ENCODE data around the gene SLC7A5.

SLC7A5 gene

GRCh38 chr16:87806261-87806640 lies 63.1 kb downstream of the SLC7A5 start:
- Histone ChIP-seq H3K4me2 (ENCODE audit: low read length) (peak overlapping the region; percentile 77), H3K27me3 (ENCODE audit: control insufficient read depth, insufficient read depth, low read length) (peaks cover 11% of the 10 kb centered on the region), H3K9me3 (replicated peaks; ENCODE audit: low read length) (no peaks in the 10 kb centered on the region), H3K4me1 (ENCODE audit: control insufficient read depth, insufficient read depth, low read length) (peaks cover 19% of the 10 kb centered on the region), H3K36me3 (ENCODE audit: insufficient read depth, low read length) (no peaks in the 10 kb centered on the region), H3K4me3 (ENCODE audit: low read length) (peak overlapping the region; percentile 53), H3K9ac (ENCODE audit: low read depth, low read length) (peak overlapping the region; percentile 42)

GRCh38 chr16:87803385-87803784 lies 65.9 kb downstream of the SLC7A5 start:
- Histone ChIP-seq H3K4me2 (ENCODE audit: low read length) (no peak overlapping the region), H3K27me3 (ENCODE audit: control insufficient read depth, insufficient read depth, low read length) (no peaks in the 10 kb centered on the region), H3K4me1 (ENCODE audit: control insufficient read depth, insufficient read depth, low read length) (peaks cover 19% of the 10 kb centered on the region), H3K36me3 (ENCODE audit: insufficient read depth, low read length) (no peaks in the 10 kb centered on the region), H3K9me3 (replicated peaks; ENCODE audit: low read length) (no peaks in the 10 kb centered on the region), H3K4me3 (ENCODE audit: low read length) (no peak overlapping the region), H3K9ac (ENCODE audit: low read depth, low read length) (no peak overlapping the region)

- H3K36me3 ChIP-seq (ENCODE audit: insufficient read depth, low read length) = no peaks in the 10 kb centered on the region
- H3K9me3 ChIP-seq (replicated peaks; ENCODE audit: low read length) = no peaks in the 10 kb centered on the region
- no peak overlapping the region for H3K4me3 ChIP-seq (ENCODE audit: low read length)
Observed at GRCh38 chr16:87802670-87803069, 66.6 kb downstream of the SLC7A5 start.

GRCh38 chr16:87801679-87802259 lies 67.5 kb downstream of the SLC7A5 start:
- no peaks in the 10 kb centered on the region for H3K36me3 ChIP-seq (ENCODE audit: insufficient read depth, low read length)
- H3K9ac ChIP-seq (ENCODE audit: low read depth, low read length) = no peak overlapping the region
- H3K9me3 ChIP-seq (replicated peaks; ENCODE audit: low read length) = no peaks in the 10 kb centered on the region
- H3K4me3 ChIP-seq (ENCODE audit: low read length) = no peak overlapping the region
- no peaks in the 10 kb centered on the region for H3K27me3 ChIP-seq (ENCODE audit: control insufficient read depth, insufficient read depth, low read length)
- H3K4me2 ChIP-seq (ENCODE audit: low read length) = no peak overlapping the region
- H3K4me1 ChIP-seq (ENCODE audit: control insufficient read depth, insufficient read depth, low read length) = peaks cover 10% of the 10 kb centered on the region

More at GRCh38 chr16:87802670-87803069, 66.6 kb downstream of the SLC7A5 start:
- no peaks in the 10 kb centered on the region for H3K27me3 ChIP-seq (ENCODE audit: control insufficient read depth, insufficient read depth, low read length)
- no peak overlapping the region for H3K9ac ChIP-seq (ENCODE audit: low read depth, low read length)
- H3K4me1 ChIP-seq (ENCODE audit: control insufficient read depth, insufficient read depth, low read length) = peaks cover 19% of the 10 kb centered on the region
- H3K4me2 ChIP-seq (ENCODE audit: low read length) = no peak overlapping the region

DNA sequence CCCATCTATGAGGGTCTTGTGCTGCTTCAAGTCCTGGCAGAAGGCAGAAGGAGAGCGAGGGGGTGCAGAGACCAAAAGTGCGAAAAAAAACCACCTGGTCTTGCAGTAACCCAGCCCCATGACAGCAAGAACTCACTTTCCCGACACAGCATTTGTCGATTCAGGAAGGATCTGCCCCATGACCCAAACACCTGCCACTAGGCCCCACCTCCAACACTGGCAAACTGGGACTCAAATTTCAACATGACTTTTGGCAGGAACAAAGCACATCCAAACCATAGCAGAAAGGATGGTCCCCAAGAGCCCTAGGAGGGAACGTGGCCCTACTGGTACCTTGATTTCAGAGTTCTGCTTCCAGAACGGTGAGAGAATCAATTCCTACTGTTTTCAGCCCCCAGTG lies 68.8 kb downstream of the SLC7A5 start:
- Histone ChIP-seq H3K9me3 (replicated peaks; ENCODE audit: low read length) (no peaks in the 10 kb centered on the region), H3K4me3 (ENCODE audit: low read length) (no peak overlapping the region), H3K36me3 (ENCODE audit: insufficient read depth, low read length) (no peaks in the 10 kb centered on the region), H3K27me3 (ENCODE audit: control insufficient read depth, insufficient read depth, low read length) (peaks cover 6% of the 10 kb centered on the region), H3K9ac (ENCODE audit: low read depth, low read length) (no peak overlapping the region), H3K4me2 (ENCODE audit: low read length) (no peak overlapping the region), H3K4me1 (ENCODE audit: control insufficient read depth, insufficient read depth, low read length) (no peaks in the 10 kb centered on the region)

DNA sequence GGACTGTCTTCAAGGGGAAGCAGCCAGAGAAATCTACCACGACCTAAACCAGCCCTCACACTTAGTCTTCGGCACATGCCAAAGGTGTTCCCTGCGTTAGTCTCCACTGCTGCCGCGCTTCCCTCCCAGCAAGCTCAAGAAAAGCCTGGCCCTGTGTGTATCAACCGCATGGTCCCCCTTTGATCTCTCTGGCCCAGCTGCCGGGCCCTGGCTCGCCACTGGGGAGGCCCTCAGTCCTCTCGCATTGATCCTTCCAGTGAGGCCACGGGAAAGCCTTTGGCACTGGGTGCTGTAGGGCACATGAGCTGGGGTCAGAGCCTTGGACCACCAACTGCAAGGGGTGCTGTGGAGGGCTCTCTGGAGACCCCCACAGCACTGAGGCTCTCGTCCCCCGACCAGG lies 74.0 kb downstream of the SLC7A5 start:
- Histone ChIP-seq H3K4me3 (ENCODE audit: low read length) (no peak overlapping the region), H3K4me2 (ENCODE audit: low read length) (no peak overlapping the region), H3K27me3 (ENCODE audit: control insufficient read depth, insufficient read depth, low read length) (peaks cover 16% of the 10 kb centered on the region), H3K36me3 (ENCODE audit: insufficient read depth, low read length) (no peaks in the 10 kb centered on the region), H3K9me3 (replicated peaks; ENCODE audit: low read length) (no peaks in the 10 kb centered on the region), H3K9ac (ENCODE audit: low read depth, low read length) (no peak overlapping the region), H3K4me1 (ENCODE audit: control insufficient read depth, insufficient read depth, low read length) (peaks cover 12% of the 10 kb centered on the region)

GRCh38 chr16:87794485-87795078 lies 74.7 kb downstream of the SLC7A5 start:
- Histone ChIP-seq H3K4me1 (ENCODE audit: control insufficient read depth, insufficient read depth, low read length) (peaks cover 20% of the 10 kb centered on the region), H3K4me2 (ENCODE audit: low read length) (no peak overlapping the region), H3K4me3 (ENCODE audit: low read length) (no peak overlapping the region), H3K9ac (ENCODE audit: low read depth, low read length) (no peak overlapping the region), H3K9me3 (replicated peaks; ENCODE audit: low read length) (no peaks in the 10 kb centered on the region), H3K36me3 (ENCODE audit: insufficient read depth, low read length) (no peaks in the 10 kb centered on the region), H3K27me3 (ENCODE audit: control insufficient read depth, insufficient read depth, low read length) (peaks cover 16% of the 10 kb centered on the region)

DNA sequence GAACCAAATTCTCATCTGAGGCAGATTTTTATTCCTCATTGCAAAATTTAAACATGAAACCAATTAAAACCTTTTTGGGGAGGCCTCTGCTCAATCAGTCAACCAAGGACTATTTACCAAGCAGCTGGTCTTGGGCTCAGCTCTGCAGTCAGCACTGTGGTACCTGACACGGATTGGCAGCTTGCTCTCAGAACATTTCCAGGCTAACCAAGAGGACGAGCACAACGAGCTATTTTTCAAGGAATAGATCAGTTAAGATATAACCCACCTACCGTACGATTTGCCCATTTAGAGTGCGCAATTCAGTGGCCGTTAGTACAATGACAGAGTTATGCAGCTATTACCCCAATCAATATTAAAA lies 77.1 kb downstream of the SLC7A5 start:
- H3K4me1 ChIP-seq (ENCODE audit: control insufficient read depth, insufficient read depth, low read length) = peaks cover 23% of the 10 kb centered on the region
- H3K36me3 ChIP-seq (ENCODE audit: insufficient read depth, low read length) = no peaks in the 10 kb centered on the region
- no peak overlapping the region for H3K4me2 ChIP-seq (ENCODE audit: low read length)
- no peak overlapping the region for H3K9ac ChIP-seq (ENCODE audit: low read depth, low read length)
- H3K4me3 ChIP-seq (ENCODE audit: low read length) = no peak overlapping the region
- no peaks in the 10 kb centered on the region for H3K9me3 ChIP-seq (replicated peaks; ENCODE audit: low read length)
- peaks cover 16% of the 10 kb centered on the region for H3K27me3 ChIP-seq (ENCODE audit: control insufficient read depth, insufficient read depth, low read length)

GRCh38 chr16:87791295-87792204 lies 77.8 kb downstream of the SLC7A5 start:
- Histone ChIP-seq H3K9ac (ENCODE audit: low read depth, low read length) (no peak overlapping the region), H3K4me2 (ENCODE audit: low read length) (peak overlapping the region; percentile 7), H3K9me3 (replicated peaks; ENCODE audit: low read length) (no peaks in the 10 kb centered on the region), H3K27me3 (ENCODE audit: control insufficient read depth, insufficient read depth, low read length) (peaks cover 16% of the 10 kb centered on the region), H3K4me1 (ENCODE audit: control insufficient read depth, insufficient read depth, low read length) (peaks cover 23% of the 10 kb centered on the region), H3K4me3 (ENCODE audit: low read length) (no peak overlapping the region), H3K36me3 (ENCODE audit: insufficient read depth, low read length) (no peaks in the 10 kb centered on the region)

- Histone ChIP-seq H3K9ac (ENCODE audit: low read depth, low read length) (peak overlapping the region; percentile 56), H3K27me3 (ENCODE audit: control insufficient read depth, insufficient read depth, low read length) (peaks cover 10% of the 10 kb centered on the region), H3K4me3 (ENCODE audit: low read length) (peak overlapping the region; percentile 24), H3K4me2 (ENCODE audit: low read length) (peak overlapping the region; percentile 54), H3K4me1 (ENCODE audit: control insufficient read depth, insufficient read depth, low read length) (peaks cover 23% of the 10 kb centered on the region), H3K36me3 (ENCODE audit: insufficient read depth, low read length) (no peaks in the 10 kb centered on the region), H3K9me3 (replicated peaks; ENCODE audit: low read length) (no peaks in the 10 kb centered on the region)
Observed at GRCh38 chr16:87790292-87791100, 78.8 kb downstream of the SLC7A5 start.
